ENCODE results near the gene SARS1. TPM values are rescaled to one million over a fixed set of nuclear protein-coding genes. Genes with fewer than 3 reads are reported as not detected.

The SARS1 gene
- total and polyA plus RNA-seq, 2 of the 13 experiments (the other 11 are each of a cell fraction or from before 2014, with no cell fraction given) = 103 to 134 TPM

DNA sequence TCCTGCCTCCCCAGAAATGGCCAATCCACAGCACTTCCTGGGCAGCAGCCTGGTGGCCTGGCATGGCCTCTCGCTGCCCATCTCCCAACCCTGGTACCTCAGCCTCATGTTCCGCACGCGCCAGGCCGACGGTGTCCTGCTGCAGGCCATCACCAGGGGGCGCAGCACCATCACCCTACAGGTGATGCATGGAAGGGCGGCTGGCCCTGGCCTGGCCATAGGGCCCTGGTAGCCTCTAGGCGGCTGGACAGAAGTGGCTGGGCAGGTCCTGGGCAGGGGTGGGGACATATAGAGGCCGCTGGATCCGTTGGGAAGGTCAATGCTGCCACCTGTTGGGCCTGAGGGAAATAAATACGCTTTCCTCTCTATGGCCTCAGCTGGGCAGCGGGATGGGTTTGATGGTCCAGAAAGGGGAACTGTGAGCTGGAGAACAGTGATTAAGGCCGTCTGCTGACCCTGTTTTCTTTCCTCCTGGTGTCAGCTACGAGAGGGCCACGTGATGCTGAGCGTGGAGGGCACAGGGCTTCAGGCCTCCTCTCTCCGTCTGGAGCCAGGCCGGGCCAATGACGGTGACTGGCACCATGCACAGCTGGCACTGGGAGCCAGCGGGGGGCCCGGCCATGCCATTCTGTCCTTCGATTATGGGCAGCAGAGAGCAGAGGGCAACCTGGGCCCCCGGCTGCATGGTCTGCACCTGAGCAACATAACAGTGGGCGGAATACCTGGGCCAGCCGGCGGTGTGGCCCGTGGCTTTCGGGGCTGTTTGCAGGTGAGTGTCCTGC lies 50.1 kb downstream of the SARS1 start (continued):
- TF ChIP-seq, protein P1, sequence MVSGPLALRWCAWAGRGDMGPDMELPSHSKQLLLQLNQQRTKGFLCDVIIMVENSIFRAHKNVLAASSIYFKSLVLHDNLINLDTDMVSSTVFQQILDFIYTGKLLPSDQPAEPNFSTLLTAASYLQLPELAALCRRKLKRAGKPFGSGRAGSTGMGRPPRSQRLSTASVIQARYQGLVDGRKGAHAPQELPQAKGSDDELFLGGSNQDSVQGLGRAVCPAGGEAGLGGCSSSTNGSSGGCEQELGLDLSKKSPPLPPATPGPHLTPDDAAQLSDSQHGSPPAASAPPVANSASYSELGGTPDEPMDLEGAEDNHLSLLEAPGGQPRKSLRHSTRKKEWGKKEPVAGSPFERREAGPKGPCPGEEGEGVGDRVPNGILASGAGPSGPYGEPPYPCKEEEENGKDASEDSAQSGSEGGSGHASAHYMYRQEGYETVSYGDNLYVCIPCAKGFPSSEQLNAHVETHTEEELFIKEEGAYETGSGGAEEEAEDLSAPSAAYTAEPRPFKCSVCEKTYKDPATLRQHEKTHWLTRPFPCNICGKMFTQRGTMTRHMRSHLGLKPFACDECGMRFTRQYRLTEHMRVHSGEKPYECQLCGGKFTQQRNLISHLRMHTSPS (CRISPR knock-in tag; IDR thresholded peaks at IDR 0.05; ENCODE audit: low read depth) = peak; percentile 94
- no peak for TF ChIP-seq ZNF431 (CRISPR knock-in tag; IDR thresholded peaks at IDR 0.05; ENCODE audit: borderline replicate concordance, low read depth)
- peak; percentile 39; the same call in 1 of the 2 replicates for TF ChIP-seq PHF20 (CRISPR knock-in tag; IDR thresholded peaks at IDR 0.05)
- TF ChIP-seq SPEN (CRISPR knock-in tag; IDR thresholded peaks at IDR 0.05; ENCODE audit: low read depth) = peak; percentile 94
- TF ChIP-seq ZNF644 (CRISPR knock-in tag; IDR thresholded peaks at IDR 0.05; ENCODE audit: low read depth) = peak; percentile 64; the same call in 1 of the 2 replicates
- TF ChIP-seq HNRNPLL (IDR thresholded peaks at IDR 0.05; ENCODE audit: low read depth, low read length, poor library complexity, severe bottlenecking) = peak; percentile 44
- peak; percentile 83 for TF ChIP-seq ZSCAN25 (CRISPR knock-in tag; IDR thresholded peaks at IDR 0.05)
- TF ChIP-seq SRY (CRISPR knock-in tag; IDR thresholded peaks at IDR 0.05) = peak; percentile 90; the same call in 1 of the 2 replicates
- TF ChIP-seq TEAD3 (CRISPR knock-in tag; optimal IDR thresholded peaks at IDR 0.05; ENCODE audit: borderline replicate concordance) = peak; percentile 79
- TF ChIP-seq ZNF557 (CRISPR knock-in tag; IDR thresholded peaks at IDR 0.05) = 0 out of 2 replicates have a peak, but pooled peaks have one; percentile 75
- peak; percentile 62; the same call in 1 of the 2 replicates for TF ChIP-seq ZNF563 (CRISPR knock-in tag; IDR thresholded peaks at IDR 0.05)
- no peak for TF ChIP-seq ZNF354B (CRISPR knock-in tag; IDR thresholded peaks at IDR 0.05)
- TF ChIP-seq, protein P2, sequence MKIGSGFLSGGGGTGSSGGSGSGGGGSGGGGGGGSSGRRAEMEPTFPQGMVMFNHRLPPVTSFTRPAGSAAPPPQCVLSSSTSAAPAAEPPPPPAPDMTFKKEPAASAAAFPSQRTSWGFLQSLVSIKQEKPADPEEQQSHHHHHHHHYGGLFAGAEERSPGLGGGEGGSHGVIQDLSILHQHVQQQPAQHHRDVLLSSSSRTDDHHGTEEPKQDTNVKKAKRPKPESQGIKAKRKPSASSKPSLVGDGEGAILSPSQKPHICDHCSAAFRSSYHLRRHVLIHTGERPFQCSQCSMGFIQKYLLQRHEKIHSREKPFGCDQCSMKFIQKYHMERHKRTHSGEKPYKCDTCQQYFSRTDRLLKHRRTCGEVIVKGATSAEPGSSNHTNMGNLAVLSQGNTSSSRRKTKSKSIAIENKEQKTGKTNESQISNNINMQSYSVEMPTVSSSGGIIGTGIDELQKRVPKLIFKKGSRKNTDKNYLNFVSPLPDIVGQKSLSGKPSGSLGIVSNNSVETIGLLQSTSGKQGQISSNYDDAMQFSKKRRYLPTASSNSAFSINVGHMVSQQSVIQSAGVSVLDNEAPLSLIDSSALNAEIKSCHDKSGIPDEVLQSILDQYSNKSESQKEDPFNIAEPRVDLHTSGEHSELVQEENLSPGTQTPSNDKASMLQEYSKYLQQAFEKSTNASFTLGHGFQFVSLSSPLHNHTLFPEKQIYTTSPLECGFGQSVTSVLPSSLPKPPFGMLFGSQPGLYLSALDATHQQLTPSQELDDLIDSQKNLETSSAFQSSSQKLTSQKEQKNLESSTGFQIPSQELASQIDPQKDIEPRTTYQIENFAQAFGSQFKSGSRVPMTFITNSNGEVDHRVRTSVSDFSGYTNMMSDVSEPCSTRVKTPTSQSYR (CRISPR knock-in tag; IDR thresholded peaks at IDR 0.05; ENCODE audit: borderline replicate concordance) = peak; percentile 36; the same call in 1 of the 2 replicates
- TF ChIP-seq, protein P3, sequence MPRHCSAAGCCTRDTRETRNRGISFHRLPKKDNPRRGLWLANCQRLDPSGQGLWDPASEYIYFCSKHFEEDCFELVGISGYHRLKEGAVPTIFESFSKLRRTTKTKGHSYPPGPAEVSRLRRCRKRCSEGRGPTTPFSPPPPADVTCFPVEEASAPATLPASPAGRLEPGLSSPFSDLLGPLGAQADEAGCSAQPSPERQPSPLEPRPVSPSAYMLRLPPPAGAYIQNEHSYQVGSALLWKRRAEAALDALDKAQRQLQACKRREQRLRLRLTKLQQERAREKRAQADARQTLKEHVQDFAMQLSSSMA (CRISPR knock-in tag; IDR thresholded peaks at IDR 0.05) = peak; percentile 88
- TF ChIP-seq ZNF761 (CRISPR knock-in tag; conservative IDR thresholded peaks at IDR 0.05) = 0 out of 2 replicates have a peak, but pooled peaks have one; percentile 62
- TF ChIP-seq ZNF788 (CRISPR knock-in tag; IDR thresholded peaks at IDR 0.05; ENCODE audit: borderline replicate concordance) = peak; percentile 77; the same call in 1 of the 2 replicates
- peak; percentile 83; the same call in 1 of the 2 replicates for TF ChIP-seq CCDC6 (CRISPR knock-in tag; IDR thresholded peaks at IDR 0.05)
- TF ChIP-seq ZNF121 (CRISPR knock-in tag; IDR thresholded peaks at IDR 0.05) = peak; percentile 86
- peak; percentile 85; the same call in 1 of the 2 replicates for TF ChIP-seq ZNF230 (CRISPR knock-in tag; IDR thresholded peaks at IDR 0.05)
- peak; percentile 93 for TF ChIP-seq IRF2 (CRISPR knock-in tag; IDR thresholded peaks at IDR 0.05)
- TF ChIP-seq ZEB1 (IDR thresholded peaks at IDR 0.05; ENCODE audit: insufficient replicate concordance, low read depth) = peak; percentile 39
- TF ChIP-seq YEATS4 (CRISPR knock-in tag; IDR thresholded peaks at IDR 0.05; ENCODE audit: borderline replicate concordance) = peak; percentile 51; the same call in 1 of the 2 replicates
- peak; percentile 96; the same call in 1 of the 2 replicates for TF ChIP-seq DNMT1 (CRISPR knock-in tag; IDR thresholded peaks at IDR 0.05)

Data from HepG2 (cell line).